ENCODE data around the gene ZHX3. TPM values are rescaled to one million over a fixed set of nuclear protein-coding genes. Genes with fewer than 3 reads are reported as not detected.

The ZHX3 gene
- total and polyA plus RNA-seq, 7 experiments from 2014 or later: 6.6 to 12.8 (median 8.1) TPM

- H3K27me3 Mint-ChIP-seq: no peaks in the 10 kb centered on the region
- no peaks in the 10 kb centered on the region for H3K9me3 Mint-ChIP-seq
- H3K4me3 Mint-ChIP-seq: no peak overlapping the region
- H3K27ac Mint-ChIP-seq: no peak overlapping the region
- H3K4me1 ChIP-seq (ENCODE audit: control insufficient read depth in 2 of 2, insufficient read depth in 2 of 2, low read length in 2 of 2): no peaks in the 10 kb centered on the region
- DNase-seq (no peak), ATAC-seq (no peak)
- no peaks in the 10 kb centered on the region for H3K36me3 ChIP-seq (ENCODE audit: control insufficient read depth in 2 of 3, insufficient read depth in 3 of 3, low read length in 3 of 3)
- H3K27ac ChIP-seq (ENCODE audit: low read depth, low read length): no peak overlapping the region
- H3K27me3 ChIP-seq (ENCODE audit: control insufficient read depth in 2 of 2, insufficient read depth in 2 of 2, low read length in 2 of 2): no peaks in the 10 kb centered on the region
- intact Hi-C loops (cut with micrococcal nuclease): no loop called here
- H3K4me1 Mint-ChIP-seq: peaks cover 0 to 8% (median 0%) of the 10 kb centered on the region in 7 donors
- H3K36me3 Mint-ChIP-seq: peaks cover 0 to 16% (median 0%) of the 10 kb centered on the region in 5 donors
- POLR2A ChIA-PET: interaction anchor here (0.9 kb wide), 1 partner anchor 84 kb away, joined by 3 read pairs; no protein-coding TSS in a partner anchor
- CTCF ChIA-PET: interaction anchor here (0.9 to 1.9 kb wide), 3 partner anchors 15 to 120 kb away, joined by 3 to 5 read pairs (median 4); no protein-coding TSS in a partner anchor
- H3K9me3 ChIP-seq (ENCODE audit: control insufficient read depth in 2 of 3, low read length in 3 of 3): no peaks in the 10 kb centered on the region
- H3K4me3 ChIP-seq (ENCODE audit: low read length): no peak overlapping the region
These were observed 97.7 kb downstream of the ZHX3 start for GRCh38 chr20:41219824-41220223.

GRCh38 chr20:41218466-41218865 is 99.1 kb downstream of the ZHX3 start:
- Mint-ChIP-seq H3K9me3 (no peaks in the 10 kb centered on the region), H3K36me3 (peaks cover 0 to 16% (median 0%) of the 10 kb centered on the region in 5 donors), H3K27me3 (no peaks in the 10 kb centered on the region), H3K4me3 (no peak overlapping the region), H3K4me1 (peaks cover 0 to 2% (median 0%) of the 10 kb centered on the region in 7 donors), H3K27ac (no peak overlapping the region)
- H3K36me3 ChIP-seq (ENCODE audit: control insufficient read depth in 2 of 3, insufficient read depth in 3 of 3, low read length in 3 of 3): no peaks in the 10 kb centered on the region
- ChIA-PET POLR2A (no interaction called here), CTCF (interaction anchor here (0.7 kb wide), 1 partner anchor 11 kb away, joined by 4 read pairs; no protein-coding TSS in a partner anchor)
- H3K9me3 ChIP-seq (ENCODE audit: control insufficient read depth in 2 of 3, low read length in 3 of 3): no peaks in the 10 kb centered on the region
- no peak for DNase-seq
- H3K27me3 ChIP-seq (ENCODE audit: control insufficient read depth in 2 of 2, insufficient read depth in 2 of 2, low read length in 2 of 2): no peaks in the 10 kb centered on the region
- H3K27ac ChIP-seq (ENCODE audit: low read depth, low read length): no peak overlapping the region
- intact Hi-C loops (cut with micrococcal nuclease): no loop called here
- no peak overlapping the region for H3K4me3 ChIP-seq (ENCODE audit: low read length)
- no peaks in the 10 kb centered on the region for H3K4me1 ChIP-seq (ENCODE audit: control insufficient read depth in 2 of 2, insufficient read depth in 2 of 2, low read length in 2 of 2)
- no peak for ATAC-seq

GRCh38 chr20:41217422-41217821 is 100.1 kb downstream of the ZHX3 start:
- H3K9me3 ChIP-seq (ENCODE audit: control insufficient read depth in 2 of 3, low read length in 3 of 3): no peaks in the 10 kb centered on the region
- POLR2A ChIA-PET: interaction anchor here (0.8 kb wide), 1 partner anchor 31 kb away, joined by 3 read pairs; no protein-coding TSS in a partner anchor
- Mint-ChIP-seq H3K27me3 (no peaks in the 10 kb centered on the region), H3K36me3 (peaks cover 0 to 16% (median 0%) of the 10 kb centered on the region in 5 donors), H3K4me1 (peaks cover 0 to 8% (median 3%) of the 10 kb centered on the region in 7 donors), H3K27ac (no peak overlapping the region), H3K9me3 (no peaks in the 10 kb centered on the region), H3K4me3 (no peak overlapping the region)
- DNase-seq: no peak
- CTCF ChIA-PET: interaction anchor here (0.8 kb wide), 1 partner anchor 9 kb away, joined by 3 read pairs; no protein-coding TSS in a partner anchor
- no peaks in the 10 kb centered on the region for H3K36me3 ChIP-seq (ENCODE audit: control insufficient read depth in 2 of 3, insufficient read depth in 3 of 3, low read length in 3 of 3)
- intact Hi-C loops (cut with micrococcal nuclease): no loop called here
- no peak overlapping the region for H3K4me3 ChIP-seq (ENCODE audit: low read length)
- no peak for ATAC-seq
- no peaks in the 10 kb centered on the region for H3K27me3 ChIP-seq (ENCODE audit: control insufficient read depth in 2 of 2, insufficient read depth in 2 of 2, low read length in 2 of 2)
- no peaks in the 10 kb centered on the region for H3K4me1 ChIP-seq (ENCODE audit: control insufficient read depth in 2 of 2, insufficient read depth in 2 of 2, low read length in 2 of 2)
- H3K27ac ChIP-seq (ENCODE audit: low read depth, low read length): no peak overlapping the region

GRCh38 chr20:41214666-41215065 is 102.9 kb downstream of the ZHX3 start:
- CTCF ChIA-PET: interaction anchor here (0.6 kb wide), 1 partner anchor 285 kb away, joined by 3 read pairs; no protein-coding TSS in a partner anchor
- Mint-ChIP-seq H3K27me3 (no peaks in the 10 kb centered on the region), H3K9me3 (no peaks in the 10 kb centered on the region), H3K27ac (no peak overlapping the region), H3K36me3 (peaks cover 0 to 7% (median 0%) of the 10 kb centered on the region in 5 donors), H3K4me3 (no peak overlapping the region), H3K4me1 (peaks cover 3 to 14% (median 9%) of the 10 kb centered on the region in 7 donors)
- ATAC-seq: no peak
- H3K4me3 ChIP-seq (ENCODE audit: low read length): no peak overlapping the region
- no peak for DNase-seq
- intact Hi-C loops (cut with micrococcal nuclease): no loop called here
- no peaks in the 10 kb centered on the region for H3K9me3 ChIP-seq (ENCODE audit: control insufficient read depth in 2 of 3, low read length in 3 of 3)
- H3K36me3 ChIP-seq (ENCODE audit: control insufficient read depth in 2 of 3, insufficient read depth in 3 of 3, low read length in 3 of 3): no peaks in the 10 kb centered on the region
- POLR2A ChIA-PET: no interaction called here
- no peak overlapping the region for H3K27ac ChIP-seq (ENCODE audit: low read depth, low read length)
- H3K4me1 ChIP-seq (ENCODE audit: control insufficient read depth in 2 of 2, insufficient read depth in 2 of 2, low read length in 2 of 2): no peaks in the 10 kb centered on the region
- H3K27me3 ChIP-seq (ENCODE audit: control insufficient read depth in 2 of 2, insufficient read depth in 2 of 2, low read length in 2 of 2): no peaks in the 10 kb centered on the region

- ATAC-seq: no peak
- no peak overlapping the region for H3K4me3 Mint-ChIP-seq
- intact Hi-C loops (cut with micrococcal nuclease): no loop called here
These were observed 103.3 kb downstream of the ZHX3 start for GRCh38 chr20:41214202-41214601.

GRCh38 chr20:41213150-41213820 is 104.2 kb downstream of the ZHX3 start:
- no peak overlapping the region for H3K4me3 Mint-ChIP-seq
- Histone ChIP-seq H3K4me1 (ENCODE audit: control insufficient read depth in 2 of 2, insufficient read depth in 2 of 2, low read length in 2 of 2) (no peaks in the 10 kb centered on the region), H3K27ac (ENCODE audit: low read depth, low read length) (no peak overlapping the region), H3K4me3 (ENCODE audit: low read length) (no peak overlapping the region), H3K27me3 (ENCODE audit: control insufficient read depth in 2 of 2, insufficient read depth in 2 of 2, low read length in 2 of 2) (no peaks in the 10 kb centered on the region), H3K9me3 (ENCODE audit: control insufficient read depth in 2 of 3, low read length in 3 of 3) (no peaks in the 10 kb centered on the region), H3K36me3 (ENCODE audit: control insufficient read depth in 2 of 3, insufficient read depth in 3 of 3, low read length in 3 of 3) (no peaks in the 10 kb centered on the region)
- no peak for DNase-seq
- H3K36me3 Mint-ChIP-seq: peaks cover 0 to 4% (median 0%) of the 10 kb centered on the region in 5 donors
- ChIA-PET CTCF (interaction anchor here (1.3 kb wide), 1 partner anchor 12 kb away, joined by 3 read pairs; no protein-coding TSS in a partner anchor), POLR2A (interaction anchor here (0.7 kb wide), 1 partner anchor 32 kb away, joined by 3 read pairs; no protein-coding TSS in a partner anchor)
- no peak for ATAC-seq
- H3K9me3 Mint-ChIP-seq: peaks cover 0 to 2% (median 0%) of the 10 kb centered on the region in 11 donors
- intact Hi-C loops (cut with micrococcal nuclease): no loop called here
- H3K27me3 Mint-ChIP-seq: peaks cover 0 to 4% (median 0%) of the 10 kb centered on the region in 5 donors
- H3K4me1 Mint-ChIP-seq: peaks cover 3 to 14% (median 9%) of the 10 kb centered on the region in 7 donors
- peak overlapping the region in 2 of 9 donors; percentile 2 to 22 for H3K27ac Mint-ChIP-seq

More at GRCh38 chr20:41214202-41214601, 103.3 kb downstream of the ZHX3 start:
- Mint-ChIP-seq H3K9me3 (peaks cover 0 to 2% (median 0%) of the 10 kb centered on the region in 11 donors), H3K4me1 (peaks cover 3 to 14% (median 9%) of the 10 kb centered on the region in 7 donors), H3K36me3 (peaks cover 0 to 7% (median 0%) of the 10 kb centered on the region in 5 donors), H3K27ac (no peak overlapping the region), H3K27me3 (peaks cover 0 to under 1% (median 0%) of the 10 kb centered on the region in 5 donors)
- Histone ChIP-seq H3K27me3 (ENCODE audit: control insufficient read depth in 2 of 2, insufficient read depth in 2 of 2, low read length in 2 of 2) (no peaks in the 10 kb centered on the region), H3K4me3 (ENCODE audit: low read length) (no peak overlapping the region), H3K9me3 (ENCODE audit: control insufficient read depth in 2 of 3, low read length in 3 of 3) (no peaks in the 10 kb centered on the region), H3K36me3 (ENCODE audit: control insufficient read depth in 2 of 3, insufficient read depth in 3 of 3, low read length in 3 of 3) (no peaks in the 10 kb centered on the region), H3K4me1 (ENCODE audit: control insufficient read depth in 2 of 2, insufficient read depth in 2 of 2, low read length in 2 of 2) (no peaks in the 10 kb centered on the region), H3K27ac (ENCODE audit: low read depth, low read length) (no peak overlapping the region)
- ChIA-PET CTCF (interaction anchor here (1.3 kb wide), 1 partner anchor 13 kb away, joined by 3 read pairs; no protein-coding TSS in a partner anchor), POLR2A (no interaction called here)
- DNase-seq: no peak
